Subcutaneous adipose tissue (tissue), 4 donors: ENCODE data around the gene IL27RA. TPM values are rescaled to one million over a fixed set of nuclear protein-coding genes. Genes with fewer than 3 reads are reported as not detected.

ENCODE experiments used
- total RNA-seq, 4 donors: library from RNA; depleted of rRNA; stranded (reverse); fragments of >200 nt; gene quantifications; one replicate each; pipeline ENCODE4 v1.1.0, GENCODE V29; 2016
- TF ChIP-seq, protein P1 (sequence below): fragments of 450-650 bp; IDR thresholded peaks from one replicate; pipeline ENCODE4 v1.5.1; 2016; ENCODE audit warnings: low read depth, mild to moderate bottlenecking, control low read depth, antibody characterized with exemption, moderate library complexity

The IL27RA gene
- total RNA-seq, 4 donors from 2014 or later, result 4.1 to 7.0 (median 6.2) TPM

DNA sequence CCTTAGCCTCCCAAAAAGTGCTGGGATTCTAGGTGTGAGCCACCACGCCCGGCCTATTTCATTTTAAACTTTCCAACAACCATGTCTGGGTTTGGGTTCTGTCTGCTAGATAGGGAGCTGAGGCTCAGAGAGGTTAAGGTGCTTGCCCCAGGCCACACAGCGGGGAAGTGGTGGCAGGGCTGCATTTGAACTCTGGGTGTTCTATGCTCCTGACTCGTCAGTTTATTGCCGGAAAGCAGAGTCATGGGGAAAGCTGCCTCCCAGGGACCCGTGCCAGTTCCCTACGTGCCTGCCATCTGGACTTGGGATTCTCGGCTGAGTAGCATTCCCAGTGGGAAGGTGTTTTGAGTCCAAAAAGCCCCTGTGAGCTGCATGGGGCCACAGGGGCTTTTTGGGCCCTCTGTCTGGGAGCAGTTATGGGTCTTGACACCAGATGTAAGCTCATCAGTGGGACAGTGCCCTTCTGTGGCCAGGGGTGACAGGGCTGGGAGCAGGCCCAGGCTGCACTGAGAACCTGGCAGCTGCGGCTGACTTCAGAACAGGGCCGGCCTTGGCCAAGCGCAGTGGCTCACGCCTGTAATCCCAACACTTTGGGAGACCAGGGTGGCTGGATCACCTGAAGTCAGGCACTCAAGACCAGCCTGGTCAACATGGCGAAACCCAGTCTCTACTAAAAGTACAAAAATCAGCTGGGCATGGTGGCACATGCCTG is 36.4 kb upstream of the IL27RA start:
- TF ChIP-seq, protein P1, sequence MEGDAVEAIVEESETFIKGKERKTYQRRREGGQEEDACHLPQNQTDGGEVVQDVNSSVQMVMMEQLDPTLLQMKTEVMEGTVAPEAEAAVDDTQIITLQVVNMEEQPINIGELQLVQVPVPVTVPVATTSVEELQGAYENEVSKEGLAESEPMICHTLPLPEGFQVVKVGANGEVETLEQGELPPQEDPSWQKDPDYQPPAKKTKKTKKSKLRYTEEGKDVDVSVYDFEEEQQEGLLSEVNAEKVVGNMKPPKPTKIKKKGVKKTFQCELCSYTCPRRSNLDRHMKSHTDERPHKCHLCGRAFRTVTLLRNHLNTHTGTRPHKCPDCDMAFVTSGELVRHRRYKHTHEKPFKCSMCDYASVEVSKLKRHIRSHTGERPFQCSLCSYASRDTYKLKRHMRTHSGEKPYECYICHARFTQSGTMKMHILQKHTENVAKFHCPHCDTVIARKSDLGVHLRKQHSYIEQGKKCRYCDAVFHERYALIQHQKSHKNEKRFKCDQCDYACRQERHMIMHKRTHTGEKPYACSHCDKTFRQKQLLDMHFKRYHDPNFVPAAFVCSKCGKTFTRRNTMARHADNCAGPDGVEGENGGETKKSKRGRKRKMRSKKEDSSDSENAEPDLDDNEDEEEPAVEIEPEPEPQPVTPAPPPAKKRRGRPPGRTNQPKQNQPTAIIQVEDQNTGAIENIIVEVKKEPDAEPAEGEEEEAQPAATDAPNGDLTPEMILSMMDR, result no peak

- TF ChIP-seq, protein P1, result no peak
Observed at GRCh38 chr19:13995878-13996765, 35.4 kb upstream of the IL27RA start.

DNA sequence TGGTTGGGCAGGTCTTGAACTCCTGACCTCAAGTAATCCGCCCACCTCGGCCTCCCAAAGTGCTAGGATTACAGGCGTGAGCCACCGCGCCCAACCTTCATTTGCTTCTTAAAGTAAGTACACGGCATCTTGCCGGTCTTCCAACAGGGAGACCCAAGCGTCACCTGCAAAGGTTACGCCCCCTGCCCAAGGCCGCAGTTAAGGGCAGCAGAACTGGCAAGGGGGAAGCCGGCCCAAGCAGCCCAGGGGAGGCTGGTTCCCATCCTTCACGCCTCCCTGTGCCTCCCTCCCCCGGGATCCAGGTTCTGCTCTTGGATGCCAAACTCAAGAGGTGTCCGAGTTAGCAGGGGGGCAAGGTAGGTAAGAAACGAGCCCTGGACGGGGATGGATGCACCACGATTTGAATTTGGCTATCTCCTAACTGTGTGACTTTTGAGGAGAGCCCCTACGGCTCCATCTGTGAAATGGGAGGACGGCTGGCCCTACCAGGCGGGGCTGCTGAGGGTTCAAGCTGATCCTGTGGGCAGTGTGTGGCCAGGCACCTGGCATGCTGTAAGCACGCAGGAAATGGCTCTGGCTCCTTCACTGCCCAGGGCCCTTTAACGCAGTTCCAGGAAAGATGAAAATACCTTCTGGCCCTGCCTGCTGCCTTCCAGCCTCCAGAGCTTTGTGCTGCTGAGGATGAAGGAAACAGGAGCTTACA is 34.5 kb upstream of the IL27RA start:
- TF ChIP-seq, protein P1, result no peak

DNA sequence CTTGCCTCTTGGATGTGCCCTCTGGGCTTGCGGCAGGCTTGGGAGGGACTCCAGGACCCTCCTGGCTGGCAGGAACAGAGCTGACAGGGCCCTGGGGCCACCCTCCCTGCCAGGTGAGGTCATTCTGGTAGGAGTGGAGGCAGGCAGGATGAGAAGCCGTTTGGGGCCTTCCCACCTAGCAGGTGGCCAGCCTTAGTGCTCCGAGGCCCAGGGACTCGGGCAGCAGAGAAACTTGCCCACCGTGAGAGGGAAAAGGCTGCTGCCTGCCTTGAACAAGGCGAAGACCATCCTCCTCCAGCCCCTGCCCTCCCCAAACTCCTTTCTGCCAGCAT is 34.0 kb upstream of the IL27RA start:
- TF ChIP-seq, protein P1, result no peak

DNA sequence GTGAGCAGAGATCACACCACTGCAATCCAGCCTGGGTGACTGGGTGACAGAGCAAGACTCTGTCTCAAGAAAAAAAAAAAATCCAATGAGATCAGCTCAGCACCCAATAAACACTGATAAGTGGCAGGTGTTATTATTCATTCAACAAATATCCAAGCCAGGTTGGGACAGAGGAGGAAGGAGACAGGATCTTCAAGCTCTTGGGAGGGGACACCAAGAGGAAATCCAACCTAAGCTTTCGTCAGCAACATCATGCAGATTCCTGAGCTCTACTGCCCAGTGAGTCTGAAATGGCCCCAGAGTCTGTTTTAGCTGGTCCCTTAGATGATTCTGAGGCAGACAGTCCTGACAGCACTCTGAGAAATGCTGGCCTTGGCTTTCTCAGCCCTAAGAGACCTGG is 33.1 kb upstream of the IL27RA start:
- TF ChIP-seq, protein P1, result no peak

- TF ChIP-seq, protein P1, result no peak
Observed at GRCh38 chr19:13999085-13999484, 32.5 kb upstream of the IL27RA start.
